ENCODE results near the gene MICAL3.

DNA sequence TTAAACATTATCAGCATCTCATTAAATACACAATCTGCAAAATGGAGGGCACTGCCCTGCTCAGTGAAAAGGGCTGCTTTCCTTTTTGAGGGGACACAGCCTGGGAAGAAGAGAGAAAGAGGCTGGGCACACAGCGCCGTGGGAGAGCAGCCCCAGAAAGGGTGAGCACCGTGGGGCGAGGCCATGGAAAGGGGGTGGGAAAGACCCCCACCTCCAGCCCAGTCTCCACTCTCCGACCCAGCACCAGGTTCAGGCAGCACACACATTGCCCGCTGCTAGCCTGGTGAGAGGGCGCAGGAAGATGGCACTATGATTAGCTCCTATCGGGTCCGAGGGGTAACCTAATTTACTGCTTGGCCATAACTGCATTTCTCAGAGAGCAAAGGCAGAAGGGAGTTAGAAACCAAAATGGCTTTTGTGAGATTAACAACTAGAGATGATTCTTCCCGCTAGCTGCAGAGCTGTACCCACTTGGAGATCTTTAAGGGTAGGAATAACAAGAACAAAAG is 146.1 kb downstream of the MICAL3 start:
- TF ChIP-seq, protein P1, sequence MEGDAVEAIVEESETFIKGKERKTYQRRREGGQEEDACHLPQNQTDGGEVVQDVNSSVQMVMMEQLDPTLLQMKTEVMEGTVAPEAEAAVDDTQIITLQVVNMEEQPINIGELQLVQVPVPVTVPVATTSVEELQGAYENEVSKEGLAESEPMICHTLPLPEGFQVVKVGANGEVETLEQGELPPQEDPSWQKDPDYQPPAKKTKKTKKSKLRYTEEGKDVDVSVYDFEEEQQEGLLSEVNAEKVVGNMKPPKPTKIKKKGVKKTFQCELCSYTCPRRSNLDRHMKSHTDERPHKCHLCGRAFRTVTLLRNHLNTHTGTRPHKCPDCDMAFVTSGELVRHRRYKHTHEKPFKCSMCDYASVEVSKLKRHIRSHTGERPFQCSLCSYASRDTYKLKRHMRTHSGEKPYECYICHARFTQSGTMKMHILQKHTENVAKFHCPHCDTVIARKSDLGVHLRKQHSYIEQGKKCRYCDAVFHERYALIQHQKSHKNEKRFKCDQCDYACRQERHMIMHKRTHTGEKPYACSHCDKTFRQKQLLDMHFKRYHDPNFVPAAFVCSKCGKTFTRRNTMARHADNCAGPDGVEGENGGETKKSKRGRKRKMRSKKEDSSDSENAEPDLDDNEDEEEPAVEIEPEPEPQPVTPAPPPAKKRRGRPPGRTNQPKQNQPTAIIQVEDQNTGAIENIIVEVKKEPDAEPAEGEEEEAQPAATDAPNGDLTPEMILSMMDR (IDR thresholded peaks at IDR 0.05; ENCODE audit: low read depth, low read length), result no peak
- no peak for TF ChIP-seq EZH2phosphoT487 (IDR thresholded peaks at IDR 0.05; ENCODE audit: low read depth)

Measured in OCI-LY3 (cell line).